ENCODE measurements around the gene ZDHHC22.

DNA sequence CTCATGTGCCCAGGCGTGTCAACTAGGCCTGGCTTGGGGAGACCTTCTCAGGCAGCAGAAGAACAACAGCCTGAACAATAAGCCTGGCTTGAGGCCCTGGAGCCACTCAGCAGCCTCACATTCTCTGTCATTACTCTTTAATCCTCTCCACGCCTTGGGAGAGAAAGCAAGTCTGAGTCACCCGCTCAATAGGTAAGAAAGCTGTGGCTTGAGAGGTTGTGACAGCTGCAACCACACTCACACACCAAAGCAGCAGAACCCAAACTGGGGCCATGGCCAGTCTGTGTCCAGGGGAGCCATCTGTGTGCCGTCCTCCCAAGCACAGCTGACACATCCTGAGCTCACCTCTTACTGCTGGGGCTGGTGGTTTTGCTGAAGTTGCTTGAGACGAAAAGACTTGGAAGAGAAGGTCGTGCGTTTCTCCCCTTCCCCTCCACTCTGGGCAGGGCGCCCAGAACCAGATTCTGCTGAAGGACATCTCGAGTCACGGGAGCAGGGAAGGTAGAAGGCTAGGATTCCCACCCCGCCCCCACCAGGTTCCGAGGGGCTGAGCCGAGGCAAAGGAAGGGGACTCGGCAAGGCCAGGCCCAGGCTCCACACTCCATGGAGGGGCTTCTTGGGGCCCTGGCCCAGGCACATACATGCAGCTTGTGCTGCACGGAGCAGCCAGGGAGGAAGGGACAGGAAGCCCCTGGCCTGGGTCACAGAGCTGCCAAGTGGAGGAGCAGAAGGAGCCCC, 45.5 kb upstream of the ZDHHC22 start:
- TF ChIP-seq CTCF (IDR thresholded peaks at IDR 0.05): no peak
- TF ChIP-seq, protein P1, sequence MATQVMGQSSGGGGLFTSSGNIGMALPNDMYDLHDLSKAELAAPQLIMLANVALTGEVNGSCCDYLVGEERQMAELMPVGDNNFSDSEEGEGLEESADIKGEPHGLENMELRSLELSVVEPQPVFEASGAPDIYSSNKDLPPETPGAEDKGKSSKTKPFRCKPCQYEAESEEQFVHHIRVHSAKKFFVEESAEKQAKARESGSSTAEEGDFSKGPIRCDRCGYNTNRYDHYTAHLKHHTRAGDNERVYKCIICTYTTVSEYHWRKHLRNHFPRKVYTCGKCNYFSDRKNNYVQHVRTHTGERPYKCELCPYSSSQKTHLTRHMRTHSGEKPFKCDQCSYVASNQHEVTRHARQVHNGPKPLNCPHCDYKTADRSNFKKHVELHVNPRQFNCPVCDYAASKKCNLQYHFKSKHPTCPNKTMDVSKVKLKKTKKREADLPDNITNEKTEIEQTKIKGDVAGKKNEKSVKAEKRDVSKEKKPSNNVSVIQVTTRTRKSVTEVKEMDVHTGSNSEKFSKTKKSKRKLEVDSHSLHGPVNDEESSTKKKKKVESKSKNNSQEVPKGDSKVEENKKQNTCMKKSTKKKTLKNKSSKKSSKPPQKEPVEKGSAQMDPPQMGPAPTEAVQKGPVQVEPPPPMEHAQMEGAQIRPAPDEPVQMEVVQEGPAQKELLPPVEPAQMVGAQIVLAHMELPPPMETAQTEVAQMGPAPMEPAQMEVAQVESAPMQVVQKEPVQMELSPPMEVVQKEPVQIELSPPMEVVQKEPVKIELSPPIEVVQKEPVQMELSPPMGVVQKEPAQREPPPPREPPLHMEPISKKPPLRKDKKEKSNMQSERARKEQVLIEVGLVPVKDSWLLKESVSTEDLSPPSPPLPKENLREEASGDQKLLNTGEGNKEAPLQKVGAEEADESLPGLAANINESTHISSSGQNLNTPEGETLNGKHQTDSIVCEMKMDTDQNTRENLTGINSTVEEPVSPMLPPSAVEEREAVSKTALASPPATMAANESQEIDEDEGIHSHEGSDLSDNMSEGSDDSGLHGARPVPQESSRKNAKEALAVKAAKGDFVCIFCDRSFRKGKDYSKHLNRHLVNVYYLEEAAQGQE (IDR thresholded peaks at IDR 0.05; ENCODE audit: insufficient read depth in 1 of 2, low read depth in 2 of 2, low read length in 1 of 2): no peak
